GM12873 (cell line): ENCODE data around the gene C16orf89.

Experiments
- CTCF ChIP-seq: IDR thresholded peaks from 2 replicates; pipeline ENCODE4 v1.5.1; 2012; ENCODE audit warnings: low read depth, mild to moderate bottlenecking, moderate library complexity, low read length, control low read depth; ENCODE audit not compliant: insufficient read depth; ENCODE audit errors: missing control alignments

The C16orf89 gene

GRCh38 chr16:5015351-5015750 is 50.4 kb downstream of the C16orf89 start:
- TF ChIP-seq CTCF = no peak

- no peak for TF ChIP-seq CTCF
Measured at GRCh38 chr16:5012887-5013286, 52.9 kb downstream of the C16orf89 start.

- no peak for TF ChIP-seq CTCF
Measured at GRCh38 chr16:5011637-5012036, 54.1 kb downstream of the C16orf89 start.

- TF ChIP-seq CTCF = peak; percentile 36
Measured at GRCh38 chr16:5010576-5011329, 55.0 kb downstream of the C16orf89 start.

- TF ChIP-seq CTCF = no peak
Measured at GRCh38 chr16:5008311-5008731, 57.4 kb downstream of the C16orf89 start.

GRCh38 chr16:5007256-5007655 is 58.5 kb downstream of the C16orf89 start:
- no peak for TF ChIP-seq CTCF

GRCh38 chr16:5006348-5007193 is 59.2 kb downstream of the C16orf89 start:
- TF ChIP-seq CTCF = no peak
